Measurements from ENCODE around the gene WDR64.

The WDR64 gene

DNA sequence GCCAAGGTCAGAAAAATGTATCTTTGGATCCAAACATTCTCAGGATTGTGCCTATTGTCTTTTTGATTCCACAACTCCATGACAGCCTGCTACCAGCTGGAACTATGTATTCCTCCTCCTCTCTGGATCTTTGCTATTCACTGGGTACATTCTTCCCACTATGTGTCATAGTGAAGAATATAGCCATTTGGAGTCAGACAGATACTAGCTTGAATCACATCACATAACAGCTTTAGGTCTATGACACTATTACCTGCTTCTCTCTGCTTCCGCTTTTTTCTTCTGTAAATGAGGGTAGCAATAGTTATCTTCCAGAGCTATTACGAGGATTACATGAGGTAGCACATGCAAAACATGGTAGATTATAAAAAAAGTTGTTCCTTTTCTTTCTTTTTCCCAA is 190.5 kb downstream of the WDR64 start:
- no peak for DNase-seq

DNA sequence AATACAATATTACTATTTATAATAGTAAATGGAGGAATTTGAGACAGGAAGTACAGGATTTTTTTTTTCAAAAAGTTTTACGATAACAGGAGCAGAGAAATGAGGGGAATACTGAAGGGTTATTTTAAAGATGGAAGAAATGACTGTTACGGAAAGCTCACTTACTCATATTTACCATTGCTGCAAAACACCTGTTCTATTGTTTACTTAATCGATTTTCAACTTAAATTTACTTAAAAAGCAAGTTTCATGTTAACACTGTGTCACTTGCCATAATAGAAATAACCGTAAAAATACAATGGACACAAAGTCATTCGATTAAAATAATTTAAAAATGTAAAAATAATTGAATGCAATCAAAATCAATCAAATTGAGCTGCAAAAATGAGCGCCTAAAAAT is 192.5 kb downstream of the WDR64 start:
- no peak for DNase-seq

DNA sequence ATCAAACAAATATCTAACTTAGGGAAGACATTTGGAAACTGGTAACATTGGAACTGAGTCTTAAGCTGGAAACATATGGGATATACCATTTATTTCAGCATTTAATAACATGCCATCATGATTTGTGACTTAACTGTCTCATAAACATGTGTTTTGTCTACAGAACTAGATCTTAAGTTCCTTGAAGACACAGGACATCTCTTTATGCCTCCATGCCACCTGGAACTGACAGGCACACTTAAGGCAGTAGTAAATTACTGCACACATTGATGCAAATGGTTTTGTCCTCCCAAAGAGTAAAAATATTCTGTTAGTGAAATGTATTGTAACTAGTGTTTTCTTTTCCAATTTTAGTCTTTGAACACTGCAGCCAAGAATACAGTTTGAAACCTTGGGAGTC is 194.3 kb downstream of the WDR64 start:
- no peak for DNase-seq

DNA sequence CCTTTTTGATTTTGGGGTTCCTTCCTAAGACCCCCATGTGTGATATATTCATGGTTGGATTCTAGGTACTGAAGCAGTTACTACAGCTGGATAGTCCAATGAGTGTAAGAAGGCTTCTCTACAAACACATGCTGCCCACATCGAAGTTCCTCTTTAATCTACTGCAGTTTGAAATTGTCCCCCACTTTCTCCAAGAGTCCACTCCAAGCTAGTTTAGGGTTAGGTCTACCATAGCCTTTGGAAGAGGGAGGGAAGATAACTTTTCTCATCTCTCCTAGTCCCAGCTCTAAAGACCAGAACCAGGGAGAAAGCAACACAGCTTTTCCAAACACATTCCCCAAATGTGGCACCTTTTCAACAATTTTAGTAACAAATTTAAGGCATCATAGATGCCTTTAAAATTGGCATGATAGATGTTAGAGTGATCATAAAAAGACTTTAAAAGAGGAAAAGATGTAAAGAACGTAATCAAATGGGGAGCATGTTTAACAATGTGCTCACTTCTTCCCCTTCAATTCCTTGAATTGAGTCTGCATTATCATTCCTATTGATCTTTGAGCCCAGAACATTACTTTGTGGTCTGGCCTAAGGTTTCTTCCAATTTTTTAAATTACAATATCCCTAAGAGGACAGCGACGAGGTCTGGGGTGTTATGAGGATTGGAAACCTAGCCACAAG is 194.9 kb downstream of the WDR64 start:
- no peak for DNase-seq

DNA sequence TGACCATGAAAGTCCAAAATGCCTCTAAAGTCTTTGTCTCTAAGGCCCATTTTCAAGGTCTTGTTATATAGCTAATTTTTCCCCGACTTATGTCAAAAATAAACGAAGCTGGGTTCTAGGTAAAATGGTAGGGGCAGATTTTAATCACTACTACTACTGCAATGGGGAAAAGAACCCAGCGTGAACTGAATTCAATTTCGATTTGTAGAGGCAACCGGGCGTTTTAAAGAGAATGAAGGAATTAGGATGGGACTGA is 195.4 kb downstream of the WDR64 start:
- no peak for DNase-seq

DNA sequence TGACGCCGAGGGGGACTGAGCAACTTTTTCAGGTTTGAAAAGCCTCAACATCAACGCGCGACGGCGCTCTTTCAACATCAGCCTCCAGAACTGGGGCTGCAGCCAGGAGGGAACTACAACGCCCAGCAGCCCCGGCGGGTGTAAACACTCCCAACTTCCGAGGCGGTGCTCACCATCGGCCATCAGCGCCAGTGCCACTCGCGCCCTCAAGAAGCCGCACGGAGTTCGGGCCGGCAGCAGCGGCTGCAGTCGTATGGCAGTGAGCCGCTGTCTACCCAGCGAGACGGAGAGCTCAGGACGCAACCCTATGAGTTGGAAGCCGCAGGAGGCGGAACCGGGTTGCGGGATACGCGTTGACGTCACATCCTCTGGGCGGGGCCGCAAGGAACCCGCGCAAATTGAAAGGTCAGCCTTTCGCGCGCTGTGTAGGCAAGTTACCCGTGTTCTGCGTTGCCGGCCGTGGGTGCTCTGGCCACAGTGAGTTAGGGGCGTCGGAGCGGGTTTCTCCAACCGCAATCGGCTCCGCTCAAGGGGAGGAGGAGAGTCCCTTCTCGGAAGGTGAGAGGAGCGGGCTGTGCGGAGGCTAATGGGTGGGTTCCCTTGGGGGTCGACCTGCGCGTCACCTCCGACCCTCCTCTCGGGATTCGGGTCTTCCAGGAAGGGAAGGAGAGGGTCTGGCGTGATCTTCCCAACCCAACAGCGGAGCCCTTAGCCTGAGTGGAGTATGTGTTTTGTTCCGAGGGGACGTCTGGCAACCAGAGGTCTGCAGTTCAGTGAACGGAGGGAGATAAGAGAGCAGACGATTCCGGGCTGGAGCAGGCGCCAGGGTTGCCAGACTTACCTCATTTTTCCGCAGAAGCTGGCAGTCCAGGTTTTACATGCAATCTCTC is 196.0 kb downstream of the WDR64 start, which contains the start of gene EXO1:
EXO1 (plus strand) TSS at position 409 of the 890 bp plus-strand sequence. CDS start 2,222 bp downstream, outside the sequence.
- peak; percentile 100 for DNase-seq

DNA sequence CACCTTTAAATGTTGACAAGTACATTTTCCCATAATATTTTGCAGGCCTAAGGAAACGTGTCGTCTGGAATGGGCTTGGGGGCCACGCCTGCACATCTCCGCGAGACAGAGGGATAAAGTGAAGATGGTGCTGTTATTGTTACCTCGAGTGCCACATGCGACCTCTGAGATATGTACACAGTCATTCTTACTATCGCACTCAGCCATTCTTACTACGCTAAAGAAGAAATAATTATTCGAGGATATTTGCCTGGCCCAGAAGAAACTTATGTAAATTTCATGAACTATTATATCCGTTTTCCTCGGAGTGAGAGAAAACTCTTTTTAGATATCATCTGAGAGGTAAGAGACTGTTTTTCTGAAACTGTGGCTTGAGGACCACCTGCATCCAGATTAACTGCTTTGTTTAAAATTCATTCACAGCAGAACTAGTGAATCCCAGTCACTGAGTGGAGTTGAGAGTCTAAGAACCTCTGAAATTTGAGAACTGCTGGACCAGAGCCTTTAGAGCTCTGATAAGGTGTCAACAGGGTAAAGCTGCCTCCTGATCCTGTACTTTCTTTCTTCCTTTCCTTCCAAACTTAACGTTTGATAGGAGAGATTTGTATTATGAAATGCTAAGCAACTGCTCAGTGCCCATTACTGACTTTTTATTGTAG is 196.7 kb downstream of the WDR64 start:
- no peak for DNase-seq

DNA sequence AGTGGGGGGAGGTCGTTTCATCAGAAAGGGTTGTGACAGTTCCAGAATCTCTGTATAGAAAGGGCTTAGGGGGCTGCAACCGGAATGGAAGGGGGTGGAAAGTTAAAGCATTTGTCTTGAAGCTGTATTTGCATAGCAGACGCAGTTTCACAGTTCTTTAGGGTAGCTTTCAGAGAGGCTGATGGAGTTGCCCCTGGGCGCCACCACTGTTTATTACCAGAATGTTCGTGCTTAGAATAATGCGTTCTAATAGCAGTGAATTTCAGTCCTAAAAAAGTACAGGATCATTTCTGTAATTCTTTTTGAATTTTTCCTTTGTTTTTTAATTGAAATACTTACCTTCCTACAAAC is 197.2 kb downstream of the WDR64 start:
- no peak for DNase-seq
